GM12878 (cell line): ENCODE data around the gene ATF7IP. TPM values are rescaled to one million over a fixed set of nuclear protein-coding genes. Genes with fewer than 3 reads are reported as not detected.
A peak's percentile ranks its signal among the peaks of the same experiment; 100 is the strongest.

Experiments used
- ATF7 ChIP-seq: fragments of 450-650 bp; IDR thresholded peaks from 2 replicates; pipeline ENCODE4 v1.6.1; 2016; ENCODE audit warnings: low read depth, mild to moderate bottlenecking
- BCL11A ChIP-seq: IDR thresholded peaks from 2 replicates; pipeline ENCODE4 v1.6.1; 2011; ENCODE audit warnings: low read depth, low read length
- BMI1 ChIP-seq: fragments of 450-650 bp; IDR thresholded peaks from 2 replicates; pipeline ENCODE4 v1.6.1; 2016; ENCODE audit warnings: mild to moderate bottlenecking, moderate library complexity, borderline replicate concordance
- BRCA1 ChIP-seq: IDR thresholded peaks from 2 replicates; pipeline ENCODE4 v1.6.1; 2011; ENCODE audit warnings: low read depth, low read length, improper control_type of control experiment
- CBX5 ChIP-seq: sonication (generic); IDR thresholded peaks from 2 replicates; pipeline ENCODE4 v1.6.1; 2016; ENCODE audit warnings: low read depth, moderate library complexity, mild to moderate bottlenecking, inconsistent platforms
- CREM ChIP-seq: IDR thresholded peaks from 2 replicates; pipeline ENCODE4 v1.6.1; 2014; ENCODE audit warnings: antibody characterized with exemption, low read depth
- EGR1 ChIP-seq, 2 experiments: IDR thresholded peaks; 1 replicate in 1 of 2; 2 replicates in 1 of 2; pipeline ENCODE4 v1.6.1; 2011 to 2012; ENCODE audit warnings: low read depth in 2 of 2, low read length in 2 of 2, borderline replicate concordance in 1 of 2, mild to moderate bottlenecking in 1 of 2, moderate library complexity in 1 of 2
- ESRRA ChIP-seq: IDR thresholded peaks from 2 replicates; pipeline ENCODE4 v1.6.1; 2012; ENCODE audit warnings: mild to moderate bottlenecking, low read length, improper control_type of control experiment
- EZH2 ChIP-seq: IDR thresholded peaks from 2 replicates; pipeline ENCODE4 v1.6.1; 2012; ENCODE audit warnings: low read depth, mild to moderate bottlenecking, control low read depth, inconsistent platforms, low read length, borderline replicate concordance; ENCODE audit not compliant: control insufficient read depth
- FOXK2 ChIP-seq: fragments of 450-650 bp; IDR thresholded peaks from 2 replicates; pipeline ENCODE4 v1.6.1; 2017; ENCODE audit warnings: mild to moderate bottlenecking, moderate library complexity
- GATAD2B ChIP-seq: fragments of 450-650 bp; conservative IDR thresholded peaks from 2 replicates; pipeline ENCODE4 v1.6.1; 2017; ENCODE audit warnings: low read depth, mild to moderate bottlenecking, moderate library complexity
- HCFC1 ChIP-seq: fragments of 150-350 bp; IDR thresholded peaks from 2 replicates; pipeline ENCODE4 v1.6.1; 2014; ENCODE audit warnings: low read length
- HSF1 ChIP-seq: fragments of 150-350 bp; IDR thresholded peaks from 2 replicates; pipeline ENCODE4 v1.6.1; 2014; ENCODE audit warnings: mild to moderate bottlenecking, low read depth, low read length
- JUND ChIP-seq: IDR thresholded peaks from 2 replicates; pipeline ENCODE4 v1.6.1; 2012; ENCODE audit warnings: low read depth, mild to moderate bottlenecking, low read length, improper control_type of control experiment, moderate library complexity
- KLF5 ChIP-seq: fragments of 450-650 bp; IDR thresholded peaks from 2 replicates; pipeline ENCODE4 v1.6.1; 2014; ENCODE audit warnings: mild to moderate bottlenecking; ENCODE audit not compliant: partially characterized antibody
- LARP7 ChIP-seq: fragments of 450-650 bp; IDR thresholded peaks from 2 replicates; pipeline ENCODE4 v1.6.1; 2017; ENCODE audit warnings: mild to moderate bottlenecking
- MEF2A ChIP-seq: IDR thresholded peaks from 2 replicates; pipeline ENCODE4 v1.6.1; 2011; ENCODE audit warnings: low read depth, mild to moderate bottlenecking, low read length, moderate library complexity; ENCODE audit not compliant: insufficient read depth
- NR2C1 ChIP-seq: fragments of 450-650 bp; IDR thresholded peaks from 2 replicates; pipeline ENCODE4 v1.6.1; 2017; ENCODE audit warnings: antibody characterized with exemption, mild to moderate bottlenecking, moderate library complexity
- NRF1 ChIP-seq: conservative IDR thresholded peaks from 2 replicates; pipeline ENCODE4 v1.6.1; 2011; ENCODE audit warnings: mild to moderate bottlenecking, low read depth, low read length, improper control_type of control experiment
- RBBP5 ChIP-seq: fragments of 200-600 bp; sonication (generic); conservative IDR thresholded peaks from 2 replicates; pipeline ENCODE4 v1.6.1; 2016
- RCOR1 ChIP-seq: conservative IDR thresholded peaks from 2 replicates; pipeline ENCODE4 v1.6.1; 2012; ENCODE audit warnings: low read depth, low read length, improper control_type of control experiment
- RFX5 ChIP-seq: IDR thresholded peaks from 2 replicates; pipeline ENCODE4 v1.6.1; 2011; ENCODE audit warnings: low read depth, low read length, improper control_type of control experiment
- RUNX3 ChIP-seq: IDR thresholded peaks from 2 replicates; pipeline ENCODE4 v1.6.1; 2012; ENCODE audit warnings: low read length, inconsistent platforms
- STAT1 ChIP-seq: fragments of 450-650 bp; conservative IDR thresholded peaks from 2 replicates; pipeline ENCODE4 v1.6.1; 2014; ENCODE audit warnings: antibody characterized with exemption, mild to moderate bottlenecking
- SUZ12 ChIP-seq: fragments of 200-600 bp; sonication (generic); IDR thresholded peaks from one replicate; pipeline ENCODE4 v1.6.1; 2018; ENCODE audit warnings: antibody characterized with exemption, mild to moderate bottlenecking; ENCODE audit not compliant: unreplicated experiment
- TCF7 ChIP-seq: IDR thresholded peaks from 2 replicates; pipeline ENCODE4 v1.6.1; 2014; ENCODE audit warnings: antibody characterized with exemption, borderline replicate concordance
- WRNIP1 ChIP-seq: IDR thresholded peaks from 2 replicates; pipeline ENCODE4 v1.6.1; 2011; ENCODE audit warnings: low read depth, low read length, improper control_type of control experiment, borderline replicate concordance
- ZNF24 ChIP-seq: fragments of 450-650 bp; IDR thresholded peaks from 2 replicates; pipeline ENCODE4 v1.6.1; 2017; ENCODE audit warnings: antibody characterized with exemption, mild to moderate bottlenecking
- polyA plus RNA-seq, 11 experiments: library from polyadenylated mRNA; depleted of rRNA in 4 of 11; unstranded in 6 of 11; stranded (reverse) in 5 of 11; fragments of >200 nt; fragmentation: Nextera tagmentation in 4 of 11; fragmentation: Illumina TruSeq in 1 of 11; extraction: Ambion mirVana in 4 of 11; extraction: Trizol in 1 of 11; gene quantifications; 1 replicate in 1 of 11; 2 replicates in 10 of 11; pipeline versions ENCODE4 v1.2.1 to v1.2.3, GENCODE V29; 2011 to 2016; ENCODE audit warnings: inconsistent platforms in 2 of 11, missing spikeins in 2 of 11, low read depth in 1 of 11
- total RNA-seq, 4 experiments: library from RNA; depleted of rRNA in 3 of 4; stranded (reverse); fragments of >200 nt in 3 of 4; fragmentation: Illumina TruSeq in 1 of 4; extraction: Trizol in 1 of 4; gene quantifications; 2 replicates each; pipeline versions ENCODE4 v1.2.1 to v1.2.3, GENCODE V29; 2013 to 2021
- TF ChIP-seq, protein P1 (sequence below): fragments of 450-650 bp; IDR thresholded peaks from 2 replicates; pipeline ENCODE4 v1.6.1; 2017; ENCODE audit warnings: mild to moderate bottlenecking
- TF ChIP-seq, protein P2 (sequence below): IDR thresholded peaks from 2 replicates; pipeline ENCODE4 v1.6.1; 2011; ENCODE audit warnings: low read depth, mild to moderate bottlenecking, low read length, moderate library complexity, borderline replicate concordance; ENCODE audit errors: extremely low read depth

Gene ATF7IP
- total and polyA plus RNA-seq, 10 of the 15 experiments (the other 5 are each of a cell fraction or from before 2014, with no cell fraction given) = 6.2 to 66.6 (median 29.3) TPM

DNA sequence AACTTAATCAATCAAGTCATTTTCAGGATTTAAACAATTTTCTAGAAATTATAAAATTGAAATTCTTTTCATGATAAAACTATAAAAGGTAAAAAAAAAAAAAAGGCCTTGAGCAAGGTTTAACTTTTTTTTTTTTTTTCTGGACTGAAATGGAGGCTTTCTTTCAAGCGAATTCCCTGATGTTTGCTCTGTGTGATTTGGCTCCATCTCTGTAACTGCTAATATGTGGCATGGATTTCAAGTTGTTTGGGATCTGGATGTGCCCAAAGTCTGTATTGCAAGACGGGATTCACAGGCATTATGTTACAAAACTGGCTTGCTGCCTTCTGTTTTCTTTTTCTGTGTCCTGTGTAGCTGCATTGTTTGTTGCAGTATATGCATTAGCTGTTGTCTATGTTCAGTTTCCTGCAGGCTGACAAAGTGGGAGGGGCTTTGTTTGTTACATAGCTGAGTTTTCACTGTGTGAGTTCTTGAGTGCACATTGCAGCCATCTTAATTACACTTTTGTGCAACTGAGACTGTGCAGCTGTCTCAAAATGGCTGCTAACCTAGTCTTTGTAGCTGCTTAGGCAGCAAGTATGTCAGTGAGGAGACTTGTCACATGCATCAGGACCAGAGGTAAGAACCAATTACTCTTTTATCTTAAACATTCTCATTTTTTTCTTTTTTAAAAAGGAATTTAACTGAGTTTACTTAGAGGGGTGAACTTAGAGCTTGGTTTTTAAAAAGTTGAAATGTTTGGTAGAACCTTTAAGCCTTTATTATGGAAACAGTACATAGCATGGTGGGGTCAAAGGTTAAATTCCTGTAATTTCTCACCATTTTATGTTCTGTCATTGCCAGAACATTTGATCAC, 19.5 kb downstream of the ATF7IP start (continued):
- TF ChIP-seq, protein P1, sequence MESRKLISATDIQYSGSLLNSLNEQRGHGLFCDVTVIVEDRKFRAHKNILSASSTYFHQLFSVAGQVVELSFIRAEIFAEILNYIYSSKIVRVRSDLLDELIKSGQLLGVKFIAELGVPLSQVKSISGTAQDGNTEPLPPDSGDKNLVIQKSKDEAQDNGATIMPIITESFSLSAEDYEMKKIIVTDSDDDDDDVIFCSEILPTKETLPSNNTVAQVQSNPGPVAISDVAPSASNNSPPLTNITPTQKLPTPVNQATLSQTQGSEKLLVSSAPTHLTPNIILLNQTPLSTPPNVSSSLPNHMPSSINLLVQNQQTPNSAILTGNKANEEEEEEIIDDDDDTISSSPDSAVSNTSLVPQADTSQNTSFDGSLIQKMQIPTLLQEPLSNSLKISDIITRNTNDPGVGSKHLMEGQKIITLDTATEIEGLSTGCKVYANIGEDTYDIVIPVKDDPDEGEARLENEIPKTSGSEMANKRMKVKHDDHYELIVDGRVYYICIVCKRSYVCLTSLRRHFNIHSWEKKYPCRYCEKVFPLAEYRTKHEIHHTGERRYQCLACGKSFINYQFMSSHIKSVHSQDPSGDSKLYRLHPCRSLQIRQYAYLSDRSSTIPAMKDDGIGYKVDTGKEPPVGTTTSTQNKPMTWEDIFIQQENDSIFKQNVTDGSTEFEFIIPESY = no peak
- TF ChIP-seq RBBP5 (no peak), HSF1 (no peak), RCOR1 (no peak), ZNF24 (no peak), LARP7 (0 out of 2 replicates have a peak, but pooled peaks have one; percentile 33), CBX5 (peak; percentile 18; the same call in 1 of the 2 replicates), RFX5 (no peak), CREM (0 out of 2 replicates have a peak, but pooled peaks have one; percentile 11), BCL11A (peak; percentile 4; the same call in 1 of the 2 replicates), EGR1 (IDR thresholded peaks at IDR 0.05; ENCODE audit: borderline replicate concordance in 1 of 2, low read depth in 2 of 2, low read length in 2 of 2) (no peak), WRNIP1 (no peak), MEF2A (no peak), KLF5 (no peak), HCFC1 (no peak; the same call in 1 of the 2 replicates), JUND (no peak), GATAD2B (no peak), ESRRA (no peak), EZH2 (no peak), BMI1 (no peak), BRCA1 (no peak), RUNX3 (no peak), FOXK2 (no peak), ATF7 (peak; percentile 54; the same call in 1 of the 2 replicates), STAT1 (no peak), TCF7 (no peak), NR2C1 (peak; percentile 93), NRF1 (no peak), SUZ12 (no peak)
- TF ChIP-seq, protein P2, sequence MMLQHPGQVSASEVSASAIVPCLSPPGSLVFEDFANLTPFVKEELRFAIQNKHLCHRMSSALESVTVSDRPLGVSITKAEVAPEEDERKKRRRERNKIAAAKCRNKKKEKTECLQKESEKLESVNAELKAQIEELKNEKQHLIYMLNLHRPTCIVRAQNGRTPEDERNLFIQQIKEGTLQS = no peak
